SK-N-MC (cell line): ENCODE measurements around the gene FBXO46.

ENCODE experiments used
- DNase-seq: peaks from one replicate; pipeline ENCODE4 v3.0.0-alpha.2; 2011; ENCODE audit warnings: low read depth, low spot score
- H3K27ac ChIP-seq: fragments of 200-600 bp; sonication (generic); 2 replicates; pipeline ENCODE4 v1.5.1; 2016; ENCODE audit warnings: mixed run types
- H3K36me3 ChIP-seq: fragments of 200-600 bp; sonication (generic); 2 replicates; pipeline ENCODE4 v1.6.1; 2017; ENCODE audit warnings: antibody characterized with exemption, low read length, mixed read lengths; ENCODE audit not compliant: insufficient read depth
- H3K4me3 ChIP-seq: fragments of 200-600 bp; sonication (generic); 2 replicates; pipeline ENCODE4 v1.5.1; 2016
- H3K9ac ChIP-seq: fragments of 200-600 bp; sonication (generic); 2 replicates; pipeline ENCODE4 v1.8.0; 2017; ENCODE audit warnings: mixed run types, mixed read lengths; ENCODE audit not compliant: insufficient read length
- H3K9me3 ChIP-seq: fragments of 200-600 bp; sonication (generic); 2 replicates; pipeline ENCODE4 v1.6.1; 2017; ENCODE audit warnings: low read depth, mild to moderate bottlenecking, antibody characterized with exemption, low read length, moderate library complexity, mixed read lengths
- EZH2 ChIP-seq: fragments of 200-600 bp; sonication (generic); IDR thresholded peaks from one replicate; pipeline ENCODE4 v1.6.1; 2017; ENCODE audit warnings: antibody characterized with exemption
- FOXP2 ChIP-seq: optimal IDR thresholded peaks from 2 replicates; pipeline ENCODE3; 2011; ENCODE audit warnings: mild to moderate bottlenecking, moderate library complexity; ENCODE audit not compliant: insufficient read depth; ENCODE audit errors: extremely low read length, control extremely low read depth
- POLR2AphosphoS5 ChIP-seq: IDR thresholded peaks from 2 replicates; pipeline ENCODE4 v1.6.1; 2012; ENCODE audit warnings: mild to moderate bottlenecking, low read depth, low read length, borderline replicate concordance

Gene FBXO46

DNA sequence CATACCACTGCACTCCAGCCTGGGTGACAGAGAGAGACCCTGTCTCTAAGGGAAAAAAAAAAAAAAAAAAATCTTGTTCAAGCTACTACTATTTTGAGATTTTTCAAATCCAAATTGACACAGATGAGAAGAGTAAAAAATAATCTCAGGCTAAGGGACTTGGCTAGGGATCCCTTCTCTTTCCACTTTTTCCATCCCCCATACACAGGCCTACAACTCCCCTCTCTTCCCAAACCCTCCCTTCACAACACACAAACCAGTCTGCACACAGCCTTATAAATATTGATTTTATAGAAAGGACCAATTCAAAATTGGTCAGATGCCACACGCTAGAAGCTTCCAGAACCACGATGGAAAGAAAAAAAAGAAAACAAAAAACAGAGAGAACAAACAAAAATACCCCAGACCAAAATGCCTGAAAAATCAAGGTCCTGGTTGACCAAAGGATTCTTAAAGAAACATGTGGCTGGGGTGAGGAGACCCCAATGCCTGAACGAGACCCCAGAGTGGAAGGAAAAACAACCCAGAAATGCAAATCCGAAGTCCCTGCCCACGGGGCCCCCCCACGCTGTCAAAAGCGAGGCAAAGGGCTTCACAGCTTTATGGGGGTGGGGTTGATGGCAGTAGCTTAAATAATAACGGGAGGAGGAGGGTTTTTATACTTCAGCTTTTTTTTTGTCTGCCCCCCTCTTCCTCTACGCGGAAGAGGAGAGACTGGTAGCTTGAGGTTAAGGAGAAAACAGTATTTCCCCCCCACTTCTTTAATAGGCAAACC is 20.2 kb downstream of the FBXO46 start:
- H3K36me3 ChIP-seq, result peaks cover 7% of the 10 kb centered on the region; the same call in 1 of the 2 replicates
- no peak overlapping the region for H3K4me3 ChIP-seq
- no peaks in the 10 kb centered on the region for H3K9me3 ChIP-seq
- peak overlapping the region; percentile 56 for H3K27ac ChIP-seq
- H3K9ac ChIP-seq, result no peak overlapping the region
- TF ChIP-seq FOXP2, result no peak
- TF ChIP-seq EZH2, result no peak
- no peak for TF ChIP-seq POLR2AphosphoS5
- DNase-seq, result no peak

DNA sequence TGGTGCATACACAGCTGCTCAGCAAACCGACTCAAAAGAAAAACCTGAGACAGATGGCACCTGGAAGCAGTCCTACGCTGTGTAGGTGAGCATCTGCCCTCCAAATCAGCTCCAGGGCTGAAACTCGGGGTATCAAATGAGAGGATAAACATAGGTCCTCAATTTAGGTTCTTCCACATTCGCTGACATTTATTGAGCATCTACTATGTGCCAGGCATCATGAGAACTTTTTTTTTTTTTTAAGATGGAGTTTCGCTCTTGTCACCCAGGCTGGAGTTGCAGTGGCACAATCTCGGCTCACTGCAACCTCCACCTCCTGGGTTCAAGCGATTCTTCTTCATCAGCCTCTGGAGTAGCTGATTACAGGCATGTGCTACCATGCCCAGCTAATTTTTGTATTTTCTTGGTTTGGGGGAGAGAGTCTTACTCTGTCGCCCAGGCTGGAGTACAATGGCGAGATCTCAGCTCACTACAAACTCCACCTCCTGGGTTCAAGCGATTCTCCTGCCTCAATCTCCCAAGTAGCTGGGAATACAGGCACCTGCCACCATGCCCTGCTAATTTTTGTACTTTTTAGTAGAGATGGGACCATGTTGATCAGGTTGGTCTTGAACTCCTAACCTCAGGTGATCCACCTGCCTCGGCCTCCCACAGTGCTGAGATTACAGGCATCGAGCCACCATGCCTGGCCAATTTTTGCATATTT is 24.8 kb downstream of the FBXO46 start:
- Histone ChIP-seq H3K36me3 (peaks cover 3% of the 10 kb centered on the region; the same call in 1 of the 2 replicates), H3K27ac (no peak overlapping the region), H3K9ac (no peak overlapping the region), H3K9me3 (no peaks in the 10 kb centered on the region), H3K4me3 (no peak overlapping the region)
- DNase-seq, result no peak
- TF ChIP-seq FOXP2, result no peak
- no peak for TF ChIP-seq POLR2AphosphoS5
- no peak for TF ChIP-seq EZH2

DNA sequence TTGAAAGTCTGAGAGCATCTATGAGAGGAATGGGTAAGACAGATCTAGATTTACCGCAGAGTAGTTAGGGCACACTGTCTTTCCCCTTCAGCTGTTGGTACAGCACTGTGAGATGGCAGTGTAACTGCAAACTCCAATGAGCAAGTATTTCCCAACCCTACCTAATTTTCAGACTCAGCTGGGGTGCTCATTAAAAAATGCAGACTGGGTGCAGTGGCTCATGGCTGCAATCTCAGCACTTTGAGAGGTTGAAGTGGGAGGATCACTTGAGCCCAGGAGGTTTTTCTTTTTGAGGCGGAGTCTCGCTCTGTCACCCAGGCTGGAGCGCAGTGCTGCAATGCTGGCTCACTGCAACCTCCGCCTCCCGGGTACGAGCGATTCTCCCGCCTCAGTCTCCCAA is 25.6 kb downstream of the FBXO46 start:
- Histone ChIP-seq H3K9me3 (no peaks in the 10 kb centered on the region), H3K36me3 (peaks cover 3% of the 10 kb centered on the region; the same call in 1 of the 2 replicates), H3K4me3 (no peak overlapping the region), H3K27ac (peak overlapping the region; percentile 44), H3K9ac (no peak overlapping the region)
- DNase-seq, result peak; percentile 65
- no peak; the same call in 1 of the 2 replicates for TF ChIP-seq POLR2AphosphoS5
- TF ChIP-seq EZH2, result no peak
- no peak for TF ChIP-seq FOXP2

DNA sequence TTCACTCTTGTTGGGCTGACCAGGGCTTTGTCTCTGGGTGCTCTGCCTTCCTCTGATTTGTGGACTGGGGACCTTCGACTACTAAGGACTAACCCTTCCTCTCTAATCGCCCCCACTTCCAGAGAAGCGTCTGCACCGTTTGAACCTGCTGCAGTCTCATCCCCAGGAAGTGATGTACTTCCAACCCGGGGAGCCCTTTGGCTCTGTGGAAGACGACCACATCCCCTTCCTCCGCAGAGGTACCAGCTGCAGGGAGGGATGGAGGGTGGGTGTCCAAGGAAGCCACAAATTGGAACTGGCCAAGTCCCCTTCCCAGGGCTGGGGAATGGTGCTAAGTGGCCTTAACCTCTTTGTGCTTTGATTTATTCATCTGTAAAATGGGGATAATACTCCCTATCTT is 29.0 kb downstream of the FBXO46 start:
- DNase-seq, result no peak
- no peak overlapping the region for H3K4me3 ChIP-seq
- TF ChIP-seq FOXP2, result no peak
- TF ChIP-seq EZH2, result no peak
- TF ChIP-seq POLR2AphosphoS5, result no peak
- H3K27ac ChIP-seq, result no peak overlapping the region
- H3K9me3 ChIP-seq, result no peaks in the 10 kb centered on the region
- no peak overlapping the region for H3K9ac ChIP-seq
- peaks cover 3% of the 10 kb centered on the region; the same call in 1 of the 2 replicates for H3K36me3 ChIP-seq

- H3K27ac ChIP-seq, result no peak overlapping the region
- no peak for DNase-seq
These were observed 37.4 kb downstream of the FBXO46 start for GRCh38 chr19:45693106-45693788.

GRCh38 chr19:45692187-45693105 is 38.2 kb downstream of the FBXO46 start, which contains the start of gene QPCTL:
QPCTL (plus strand) TSS chr19:45692666; CDS start chr19:45692704, 38 bp downstream.
- TF ChIP-seq POLR2AphosphoS5 (peak; percentile 87), EZH2 (no peak), FOXP2 (peak; percentile 33)
- Histone ChIP-seq H3K9me3 (no peaks in the 10 kb centered on the region), H3K4me3 (peak within 1 kb of the TSS; percentile 83), H3K36me3 (peaks cover 19% of the 10 kb centered on the region), H3K9ac (peak within 1 kb of the TSS; percentile 98), H3K27ac (peak within 1 kb of the TSS; percentile 71)
- peak; percentile 99 for DNase-seq

More at GRCh38 chr19:45693106-45693788, 37.4 kb downstream of the FBXO46 start:
- no peaks in the 10 kb centered on the region for H3K9me3 ChIP-seq
- TF ChIP-seq FOXP2 (no peak), POLR2AphosphoS5 (no peak), EZH2 (no peak)
- peak overlapping the region; percentile 82 for H3K9ac ChIP-seq
- peaks cover 11% of the 10 kb centered on the region for H3K36me3 ChIP-seq
- H3K4me3 ChIP-seq, result peak overlapping the region; percentile 83

DNA sequence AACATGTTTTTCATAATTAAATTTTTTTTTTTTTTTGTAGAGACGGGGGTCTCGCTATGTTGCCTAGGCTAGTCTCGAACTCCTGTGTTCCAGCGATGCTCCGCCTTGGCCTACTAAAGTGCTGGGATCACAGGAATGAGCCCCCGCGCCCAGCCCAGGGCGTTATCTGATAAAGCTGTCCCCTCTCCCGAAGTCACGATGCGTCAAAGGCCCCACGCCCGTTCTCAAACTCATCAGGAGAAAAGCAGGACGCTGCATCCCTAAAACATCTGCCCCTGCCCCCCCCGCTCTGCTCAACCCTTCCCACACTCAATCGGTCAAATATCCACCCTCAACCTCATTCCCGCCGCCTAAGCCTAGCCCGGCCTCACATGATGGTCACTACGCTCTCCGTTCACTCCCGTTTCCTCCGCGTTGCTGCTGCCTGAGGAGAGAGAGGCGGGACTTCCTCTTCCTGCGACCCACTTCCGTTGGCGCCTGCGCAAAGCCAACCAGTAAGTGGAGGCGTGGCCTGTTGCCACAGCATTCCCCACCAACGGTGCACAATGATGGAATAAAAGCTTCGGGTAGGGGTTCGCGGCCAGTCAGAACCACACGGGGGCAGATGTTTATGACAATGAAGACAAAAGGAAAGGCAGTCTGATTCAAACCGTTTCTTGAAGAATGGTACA is 39.0 kb downstream of the FBXO46 start, which contains the start of gene SNRPD2:
TSS of gene SNRPD2 (minus strand) at position 438 of the 671 bp plus-strand sequence. CDS start at position 373, 65 bp downstream.
- no peaks in the 10 kb centered on the region for H3K9me3 ChIP-seq
- peak within 1 kb of the TSS; percentile 83 for H3K4me3 ChIP-seq
- peak within 1 kb of the TSS; percentile 98 for H3K9ac ChIP-seq
- peak; percentile 99 for TF ChIP-seq POLR2AphosphoS5
- no peak for TF ChIP-seq EZH2
- TF ChIP-seq FOXP2, result no peak
- peaks cover 25% of the 10 kb centered on the region for H3K36me3 ChIP-seq
- peak within 1 kb of the TSS; percentile 71 for H3K27ac ChIP-seq
- DNase-seq, result peak; percentile 70
